Testis (tissue), 2 donors: ENCODE results near the gene ADAMTS10.

Experiments
- CTCF ChIP-seq, 3 experiments: fragments of 450-650 bp in 2 of 3; fragments of 200-600 bp in 1 of 3; sonication (generic) in 1 of 3; IDR thresholded peaks; one replicate each; pipeline ENCODE4 v1.5.1; 2016 to 2019; ENCODE audit warnings: antibody characterized with exemption in 3 of 3, mild to moderate bottlenecking in 2 of 3, moderate library complexity in 1 of 3
- POLR2A ChIP-seq: fragments of 450-650 bp; IDR thresholded peaks from one replicate; pipeline ENCODE4 v1.6.1; 2017; ENCODE audit warnings: antibody characterized with exemption, mild to moderate bottlenecking, moderate library complexity

GRCh38 chr19:8596168-8596567 lies 14.3 kb downstream of the ADAMTS10 start:
- TF ChIP-seq CTCF (IDR thresholded peaks at IDR 0.05) (no peak), POLR2A (no peak)
